Measurements from ENCODE around the gene ORC5. TPM values are rescaled to one million over a fixed set of nuclear protein-coding genes. Genes with fewer than 3 reads are reported as not detected.

ORC5 gene
- total and polyA plus RNA-seq, 2 of the 13 experiments (the other 11 are each of a cell fraction or from before 2014, with no cell fraction given) = 4.8 to 18.8 TPM

GRCh38 chr7:104111271-104111670 lies 96.5 kb downstream of the ORC5 start:
- ChIA-PET CTCF (ENCODE audit: low intra/inter-chr PET ratio, low total read pairs) (no interaction called here), POLR2A (interaction anchor here (0.7 kb wide), 3 partner anchors 8 to 815 kb away, joined by 3 to 4 read pairs (median 4); no protein-coding TSS in a partner anchor)
- no peak overlapping the region for H2AFZ ChIP-seq (ENCODE audit: low read length)
- intact Hi-C loops (cut with micrococcal nuclease; ENCODE audit: unreplicated experiment) (no loop called here), in situ Hi-C loops (cut with HindIII; ENCODE audit: extremely low pct_ligation_motif_present, low pct_unique_long_range_greater_than_20kb) (no loop called here)
- H3K9me3 ChIP-seq (ENCODE audit: low read length) = no peaks in the 10 kb centered on the region
- H3K27ac ChIP-seq (ENCODE audit: extremely low read length, insufficient read depth, low read length) = no peak overlapping the region
- 0 out of 2 replicates have a peak overlapping the region, but pooled peaks have one; percentile 4 for H3K4me2 ChIP-seq (ENCODE audit: low read depth, low read length)
- H4K20me1 ChIP-seq (ENCODE audit: insufficient read depth, low read length) = no peaks in the 10 kb centered on the region
- BruUV-seq (replicated peaks) = no TSS peak
- no peak for TF ChIP-seq KAT7 (CRISPR knock-in tag; IDR thresholded peaks at IDR 0.05; ENCODE audit: borderline replicate concordance)
- TF ChIP-seq, protein P1, sequence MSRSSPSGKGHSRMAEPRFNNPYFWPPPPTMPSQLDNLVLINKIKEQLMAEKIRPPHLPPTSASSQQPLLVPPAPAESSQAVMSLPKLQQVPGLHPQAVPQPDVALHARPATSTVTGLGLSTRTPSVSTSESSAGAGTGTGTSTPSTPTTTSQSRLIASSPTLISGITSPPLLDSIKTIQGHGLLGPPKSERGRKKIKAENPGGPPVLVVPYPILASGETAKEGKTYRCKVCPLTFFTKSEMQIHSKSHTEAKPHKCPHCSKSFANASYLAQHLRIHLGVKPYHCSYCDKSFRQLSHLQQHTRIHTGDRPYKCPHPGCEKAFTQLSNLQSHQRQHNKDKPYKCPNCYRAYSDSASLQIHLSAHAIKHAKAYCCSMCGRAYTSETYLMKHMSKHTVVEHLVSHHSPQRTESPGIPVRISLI (CRISPR knock-in tag; IDR thresholded peaks at IDR 0.05; ENCODE audit: borderline replicate concordance) = peak; percentile 38; the same call in 1 of the 2 replicates
- TF ChIP-seq, protein P2, sequence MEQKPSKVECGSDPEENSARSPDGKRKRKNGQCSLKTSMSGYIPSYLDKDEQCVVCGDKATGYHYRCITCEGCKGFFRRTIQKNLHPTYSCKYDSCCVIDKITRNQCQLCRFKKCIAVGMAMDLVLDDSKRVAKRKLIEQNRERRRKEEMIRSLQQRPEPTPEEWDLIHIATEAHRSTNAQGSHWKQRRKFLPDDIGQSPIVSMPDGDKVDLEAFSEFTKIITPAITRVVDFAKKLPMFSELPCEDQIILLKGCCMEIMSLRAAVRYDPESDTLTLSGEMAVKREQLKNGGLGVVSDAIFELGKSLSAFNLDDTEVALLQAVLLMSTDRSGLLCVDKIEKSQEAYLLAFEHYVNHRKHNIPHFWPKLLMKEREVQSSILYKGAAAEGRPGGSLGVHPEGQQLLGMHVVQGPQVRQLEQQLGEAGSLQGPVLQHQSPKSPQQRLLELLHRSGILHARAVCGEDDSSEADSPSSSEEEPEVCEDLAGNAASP (CRISPR knock-in tag; IDR thresholded peaks at IDR 0.05; ENCODE audit: borderline replicate concordance) = peak; percentile 62; the same call in 1 of the 2 replicates
- no peak overlapping the region for H3K4me3 ChIP-seq (replicated peaks in 1 of 3; ENCODE audit: insufficient read depth in 1 of 3, low read depth in 2 of 3, low read length in 3 of 3)
- H3K36me3 ChIP-seq (replicated peaks in 1 of 2; ENCODE audit: control insufficient read depth in 1 of 2, insufficient read depth in 2 of 2, low read length in 2 of 2) = no peaks in the 10 kb centered on the region
- DNase-seq (ENCODE audit: low spot score) (peak; percentile 24), ATAC-seq (no peak), FAIRE-seq (no peak)
- H3K9ac ChIP-seq (ENCODE audit: insufficient read depth, low read depth, low read length) = no peak overlapping the region
- WGBS (ENCODE audit: low lambda C conversion rate) = 3% methylated on average over 2 of the region's 2 CpGs
- H3K4me1 ChIP-seq (ENCODE audit: insufficient read depth, low read length) = peaks cover 9% of the 10 kb centered on the region
- H3K79me2 ChIP-seq (ENCODE audit: insufficient read depth, low read length) = no peaks in the 10 kb centered on the region
- no peaks in the 10 kb centered on the region for H3K27me3 ChIP-seq (ENCODE audit: control insufficient read depth in 1 of 2, insufficient read depth in 2 of 2, low read length in 2 of 2)

GRCh38 chr7:104106108-104106905 lies 101.5 kb downstream of the ORC5 start:
- no peak overlapping the region for H2AFZ ChIP-seq (ENCODE audit: low read length)
- H3K9me3 ChIP-seq (ENCODE audit: low read length) = no peaks in the 10 kb centered on the region
- H3K4me1 ChIP-seq (ENCODE audit: insufficient read depth, low read length) = peaks cover 5% of the 10 kb centered on the region
- no peak overlapping the region for H3K4me2 ChIP-seq (ENCODE audit: low read depth, low read length)
- WGBS (ENCODE audit: low lambda C conversion rate) = 65% methylated on average over 3 of the region's 3 CpGs
- intact Hi-C loops (cut with micrococcal nuclease; ENCODE audit: unreplicated experiment) (loop anchor here (10.0 kb wide), 1 partner anchor 48 kb away; no protein-coding TSS in a partner anchor), in situ Hi-C loops (cut with HindIII; ENCODE audit: extremely low pct_ligation_motif_present, low pct_unique_long_range_greater_than_20kb) (no loop called here)
- H3K36me3 ChIP-seq (replicated peaks in 1 of 2; ENCODE audit: control insufficient read depth in 1 of 2, insufficient read depth in 2 of 2, low read length in 2 of 2) = no peaks in the 10 kb centered on the region
- H4K20me1 ChIP-seq (ENCODE audit: insufficient read depth, low read length) = no peaks in the 10 kb centered on the region
- H3K27me3 ChIP-seq (ENCODE audit: control insufficient read depth in 1 of 2, insufficient read depth in 2 of 2, low read length in 2 of 2) = no peaks in the 10 kb centered on the region
- no peak overlapping the region for H3K9ac ChIP-seq (ENCODE audit: insufficient read depth, low read depth, low read length)
- no peak overlapping the region for H3K4me3 ChIP-seq (replicated peaks in 1 of 3; ENCODE audit: insufficient read depth in 1 of 3, low read depth in 2 of 3, low read length in 3 of 3)
- DNase-seq (ENCODE audit: low spot score) (peak; percentile 27), FAIRE-seq (no peak), ATAC-seq (peak; percentile 65)
- ChIA-PET POLR2A (no interaction called here), CTCF (ENCODE audit: low intra/inter-chr PET ratio, low total read pairs) (no interaction called here)
- H3K27ac ChIP-seq (ENCODE audit: extremely low read length, insufficient read depth, low read length) = no peak overlapping the region
- BruUV-seq (replicated peaks) = no TSS peak
- no peaks in the 10 kb centered on the region for H3K79me2 ChIP-seq (ENCODE audit: insufficient read depth, low read length)
- no peak for TF ChIP-seq TCF7 (IDR thresholded peaks at IDR 0.05; ENCODE audit: low read depth)
- no peak for TF ChIP-seq SKI (IDR thresholded peaks at IDR 0.05; ENCODE audit: partially characterized antibody)
- no peak for TF ChIP-seq KLF9 (CRISPR knock-in tag; IDR thresholded peaks at IDR 0.05; ENCODE audit: low read depth)
- TF ChIP-seq, protein P3, sequence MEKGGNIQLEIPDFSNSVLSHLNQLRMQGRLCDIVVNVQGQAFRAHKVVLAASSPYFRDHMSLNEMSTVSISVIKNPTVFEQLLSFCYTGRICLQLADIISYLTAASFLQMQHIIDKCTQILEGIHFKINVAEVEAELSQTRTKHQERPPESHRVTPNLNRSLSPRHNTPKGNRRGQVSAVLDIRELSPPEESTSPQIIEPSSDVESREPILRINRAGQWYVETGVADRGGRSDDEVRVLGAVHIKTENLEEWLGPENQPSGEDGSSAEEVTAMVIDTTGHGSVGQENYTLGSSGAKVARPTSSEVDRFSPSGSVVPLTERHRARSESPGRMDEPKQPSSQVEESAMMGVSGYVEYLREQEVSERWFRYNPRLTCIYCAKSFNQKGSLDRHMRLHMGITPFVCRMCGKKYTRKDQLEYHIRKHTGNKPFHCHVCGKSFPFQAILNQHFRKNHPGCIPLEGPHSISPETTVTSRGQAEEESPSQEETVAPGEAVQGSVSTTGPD (CRISPR knock-in tag; IDR thresholded peaks at IDR 0.05) = no peak
- TF ChIP-seq HNF1B (CRISPR knock-in tag; IDR thresholded peaks at IDR 0.05) = no peak

Measured in HepG2 (cell line).